ENCODE data around the gene PFDN5.

The PFDN5 gene

DNA sequence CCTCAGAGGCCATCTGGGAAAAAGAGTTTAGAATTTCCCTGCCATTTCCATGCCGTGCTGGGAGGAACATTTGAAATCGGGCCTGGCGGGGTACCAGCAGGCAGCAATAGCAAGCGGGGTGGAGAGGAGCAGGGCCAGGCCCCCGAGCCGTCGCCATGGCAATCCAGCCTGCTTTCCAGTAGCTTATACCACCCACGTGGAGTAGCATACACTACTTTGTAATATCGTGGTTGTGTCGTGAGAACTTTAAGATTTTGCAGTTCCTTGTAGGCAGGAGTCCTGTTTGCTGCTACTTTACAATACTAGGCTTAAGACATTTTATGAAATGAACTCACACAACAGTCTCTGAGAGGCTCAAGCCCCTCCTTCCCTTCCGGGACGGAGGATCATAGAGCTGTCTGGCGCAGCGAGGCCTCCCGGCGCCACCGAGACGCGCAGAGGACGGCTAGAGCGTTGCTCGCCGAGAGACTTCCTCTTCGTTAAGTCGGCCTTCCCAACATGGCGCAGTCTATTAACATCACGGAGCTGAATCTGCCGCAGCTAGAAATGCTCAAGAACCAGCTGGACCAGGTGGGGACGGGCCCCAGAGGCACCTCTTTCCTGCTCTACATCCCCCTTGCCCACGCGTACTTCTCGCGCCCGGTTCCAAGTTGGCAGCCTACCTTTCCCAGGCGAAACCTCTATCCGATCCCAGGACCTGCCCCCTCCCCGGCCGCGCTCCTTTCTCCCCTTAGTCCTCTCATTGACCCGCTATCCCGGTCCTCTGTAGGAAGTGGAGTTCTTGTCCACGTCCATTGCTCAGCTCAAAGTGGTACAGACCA is at the start of gene PFDN5:
Gene PFDN5, plus strand, starts transcription at position 473 of the 821 bp plus-strand sequence. Its CDS starts 26 bp downstream, at position 499.
- peak; percentile 73 to 92 (median 83) for DNase-seq

GRCh38 chr12:53251477-53252348 is 43.6 kb upstream of the PFDN5 start:
- DNase-seq = peak; percentile 55 to 75 (median 72)

DNA sequence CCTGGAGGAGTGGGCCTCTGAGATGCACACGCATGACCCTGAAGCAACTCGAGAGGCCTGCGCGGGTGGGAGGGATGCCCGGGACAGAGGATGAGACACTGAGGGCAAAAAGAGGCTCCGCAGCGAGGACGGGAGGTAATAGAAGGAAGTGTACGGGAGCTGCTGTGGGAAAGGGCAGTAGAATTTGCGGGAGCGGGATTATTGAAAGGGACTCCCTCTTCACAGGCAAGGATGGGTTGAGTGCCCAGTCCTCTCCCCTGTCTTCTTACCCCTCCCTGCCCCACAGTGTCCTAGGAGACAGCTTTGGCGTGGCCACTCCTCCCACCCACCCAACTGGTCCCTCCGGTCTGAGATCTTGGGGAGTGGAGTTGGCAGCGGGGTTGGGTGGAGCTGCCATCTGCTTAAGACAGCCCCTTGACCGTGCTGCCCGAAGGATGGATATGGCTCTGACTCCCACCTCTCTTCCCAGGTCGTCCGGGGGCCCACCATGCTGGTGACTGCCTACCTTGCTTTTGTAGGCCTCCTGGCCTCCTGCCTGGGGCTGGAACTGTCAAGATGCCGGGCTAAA is 42.9 kb upstream of the PFDN5 start:
- no peak for DNase-seq

DNA sequence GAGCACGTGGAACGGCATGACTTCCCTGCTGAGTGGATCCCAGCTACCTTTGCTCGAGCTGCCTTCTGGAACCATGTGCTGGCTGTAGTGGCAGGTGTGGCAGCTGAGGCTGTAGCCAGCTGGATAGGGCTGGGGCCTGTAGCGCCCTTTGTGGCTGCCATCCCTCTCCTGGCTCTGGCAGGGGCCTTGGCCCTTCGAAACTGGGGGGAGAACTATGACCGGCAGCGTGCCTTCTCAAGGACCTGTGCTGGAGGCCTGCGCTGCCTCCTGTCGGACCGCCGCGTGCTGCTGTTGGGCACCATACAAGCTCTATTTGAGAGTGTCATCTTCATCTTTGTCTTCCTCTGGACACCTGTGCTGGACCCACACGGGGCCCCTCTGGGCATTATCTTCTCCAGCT is 42.0 kb upstream of the PFDN5 start:
- DNase-seq = no peak

DNA sequence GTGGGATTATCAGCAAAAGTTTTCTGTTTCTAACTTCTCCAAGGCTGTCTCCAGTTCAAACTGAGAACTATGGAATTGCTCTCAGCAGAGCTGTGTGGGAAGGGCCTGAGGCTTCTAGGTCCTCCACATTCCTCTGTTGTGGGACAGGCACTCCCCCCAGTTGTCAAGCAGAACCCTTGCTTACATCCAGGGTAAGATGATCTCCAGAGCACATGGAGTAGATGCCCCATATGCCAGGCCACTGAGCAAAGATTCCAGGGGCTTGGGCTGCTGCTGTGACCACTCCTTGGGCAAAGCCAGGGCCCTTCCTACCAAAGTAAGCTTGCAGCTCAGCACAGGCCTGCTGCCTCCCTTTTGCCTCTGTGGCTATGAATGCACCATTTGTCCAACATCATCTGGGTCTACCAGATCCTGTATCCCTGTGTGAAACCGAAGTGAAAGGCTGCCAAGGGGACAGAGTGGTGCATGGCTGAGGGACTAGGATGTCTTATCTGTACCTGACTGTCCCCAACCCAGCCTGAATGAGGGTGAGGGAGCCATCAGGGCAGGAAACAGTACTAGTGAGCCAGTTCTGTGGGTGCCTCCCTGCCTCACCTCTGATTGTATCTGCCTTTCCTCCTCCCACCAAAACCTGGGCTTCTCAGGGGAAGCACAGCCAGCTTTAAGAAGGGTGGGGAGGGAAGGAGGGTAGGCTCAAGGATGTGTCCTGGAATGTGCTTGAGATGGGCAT is 40.4 kb upstream of the PFDN5 start:
- no peak for DNase-seq

- DNase-seq = no peak
Measured at GRCh38 chr12:53255996-53256395, 39.3 kb upstream of the PFDN5 start.

- DNase-seq = no peak
Measured at GRCh38 chr12:53258541-53259539, 36.5 kb upstream of the PFDN5 start.

- DNase-seq = no peak
Measured at GRCh38 chr12:53259891-53260290, 35.5 kb upstream of the PFDN5 start.

GRCh38 chr12:53265783-53266182 is 29.6 kb upstream of the PFDN5 start:
- DNase-seq = no peak

DNA sequence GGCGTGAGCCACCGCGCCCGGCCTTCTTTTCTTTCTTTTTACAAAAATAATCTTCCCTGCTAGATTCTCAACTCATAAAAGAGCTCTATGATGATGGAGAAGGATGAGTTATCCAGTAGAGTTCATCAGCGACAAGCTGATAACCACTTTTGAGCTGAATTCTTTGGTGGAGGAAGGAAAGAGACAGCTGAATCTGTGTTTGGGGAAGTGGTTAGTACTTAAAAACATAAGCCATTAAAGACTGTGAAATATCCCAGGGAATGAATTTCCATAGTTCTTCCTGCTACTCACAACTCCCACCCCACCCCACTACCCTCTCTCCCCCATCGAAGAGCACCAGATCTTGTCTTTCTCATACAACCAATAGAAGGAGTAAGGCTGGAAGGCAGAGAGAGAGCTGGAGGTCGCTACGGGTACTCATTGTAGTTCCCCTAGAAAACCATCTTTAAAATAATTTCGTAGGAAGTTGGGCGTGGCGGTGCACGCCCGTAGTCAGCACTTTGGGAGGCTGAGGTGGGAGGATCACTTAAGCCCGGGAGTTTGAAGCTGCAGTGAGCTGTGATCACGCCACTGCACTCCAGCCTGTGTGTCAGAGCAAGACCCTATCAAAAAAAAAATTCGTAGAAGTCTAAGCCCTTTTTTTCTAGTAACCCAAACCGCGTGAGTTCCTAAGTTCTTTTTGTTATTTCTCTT is 27.9 kb upstream of the PFDN5 start:
- DNase-seq = peak in 1 of 6 experiments; percentile 24

GRCh38 chr12:53267999-53268629 is 27.2 kb upstream of the PFDN5 start, which contains the start of gene ESPL1:
Gene ESPL1, plus strand, starts transcription at chr12:53268299. Its CDS starts 468 bp downstream, at chr12:53268767.
- DNase-seq = peak; percentile 37 to 85 (median 78)

DNA sequence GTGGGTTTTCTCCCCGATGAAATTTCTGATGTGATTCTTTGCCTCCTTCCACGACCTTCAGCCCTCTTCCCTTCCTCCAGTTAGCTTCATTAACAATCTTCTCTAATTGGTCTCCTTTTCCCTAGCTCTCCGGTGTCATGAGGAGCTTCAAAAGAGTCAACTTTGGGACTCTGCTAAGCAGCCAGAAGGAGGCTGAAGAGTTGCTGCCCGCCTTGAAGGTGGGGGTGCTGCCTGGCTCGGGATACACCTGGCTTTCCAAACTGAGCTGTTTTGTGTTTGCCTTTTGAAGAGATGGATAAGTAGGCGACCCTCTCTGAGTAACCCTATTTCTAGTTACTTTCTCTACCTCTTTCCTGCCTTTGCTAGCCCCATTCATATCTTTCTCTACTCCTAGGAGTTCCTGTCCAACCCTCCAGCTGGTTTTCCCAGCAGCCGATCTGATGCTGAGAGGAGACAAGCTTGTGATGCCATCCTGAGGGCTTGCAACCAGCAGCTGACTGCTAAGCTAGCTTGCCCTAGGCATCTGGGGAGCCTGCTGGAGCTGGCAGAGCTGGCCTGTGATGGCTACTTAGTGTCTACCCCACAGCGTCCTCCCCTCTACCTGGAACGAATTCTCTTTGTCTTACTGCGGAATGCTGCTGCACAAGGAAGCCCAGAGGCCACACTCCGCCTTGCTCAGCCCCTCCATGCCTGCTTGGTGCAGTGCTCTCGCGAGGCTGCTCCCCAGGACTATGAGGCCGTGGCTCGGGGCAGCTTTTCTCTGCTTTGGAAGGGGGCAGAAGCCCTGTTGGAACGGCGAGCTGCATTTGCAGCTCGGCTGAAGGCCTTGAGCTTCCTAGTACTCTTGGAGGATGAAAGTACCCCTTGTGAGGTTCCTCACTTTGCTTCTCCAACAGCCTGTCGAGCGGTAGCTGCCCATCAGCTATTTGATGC is 26.4 kb upstream of the PFDN5 start:
- DNase-seq = peak in 1 of 6 experiments; percentile 37

GRCh38 chr12:53274445-53274844 is 20.9 kb upstream of the PFDN5 start:
- no peak for DNase-seq

- DNase-seq = no peak
Measured at GRCh38 chr12:53276511-53276910, 18.8 kb upstream of the PFDN5 start.

GRCh38 chr12:53277981-53278380 is 17.4 kb upstream of the PFDN5 start:
- no peak for DNase-seq

GRCh38 chr12:53279283-53279869 is 16.0 kb upstream of the PFDN5 start:
- no peak for DNase-seq

DNA sequence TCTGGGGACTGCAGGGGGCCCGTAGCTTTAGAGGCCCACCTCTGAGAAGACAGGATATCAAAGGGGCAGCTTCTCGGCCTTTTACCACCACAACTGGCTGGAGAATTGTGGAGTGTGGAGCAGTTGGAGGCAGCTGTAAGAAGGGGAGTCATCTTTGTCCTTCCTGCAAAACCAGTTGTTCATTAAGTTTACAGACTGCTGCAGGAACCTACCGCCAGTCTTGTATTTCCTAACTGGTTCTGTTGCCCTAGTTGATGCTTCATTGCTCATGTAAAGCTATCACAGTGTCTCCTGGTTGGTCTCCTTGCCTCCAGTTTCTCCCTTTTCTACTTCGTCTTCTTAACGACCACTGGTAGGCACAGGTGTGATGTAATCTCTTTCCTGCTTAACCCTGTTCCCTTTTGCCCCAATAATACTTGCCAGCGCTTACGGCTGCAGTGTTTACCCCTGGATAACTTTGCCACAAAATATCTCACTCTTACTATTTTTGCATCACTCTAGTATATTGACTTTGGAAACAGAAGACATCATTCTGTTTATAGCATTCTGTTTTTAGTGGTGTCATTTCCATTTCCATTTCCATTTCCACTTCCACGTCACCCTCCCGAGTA is 15.3 kb upstream of the PFDN5 start:
- no peak for DNase-seq

DNA sequence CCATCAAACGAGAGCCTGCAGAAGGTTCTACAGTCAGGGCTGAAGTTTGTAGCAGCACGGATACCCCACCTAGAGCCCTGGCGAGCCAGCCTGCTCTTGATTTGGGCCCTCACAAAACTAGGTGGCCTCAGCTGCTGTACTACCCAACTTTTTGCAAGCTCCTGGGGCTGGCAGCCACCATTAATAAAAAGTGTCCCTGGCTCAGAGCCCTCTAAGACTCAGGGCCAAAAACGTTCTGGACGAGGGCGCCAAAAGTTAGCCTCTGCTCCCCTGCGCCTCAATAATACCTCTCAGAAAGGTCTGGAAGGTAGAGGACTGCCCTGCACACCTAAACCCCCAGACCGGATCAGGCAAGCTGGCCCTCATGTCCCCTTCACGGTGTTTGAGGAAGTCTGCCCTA is 8.9 kb upstream of the PFDN5 start:
- no peak for DNase-seq

All from stimulated activated naive CD4-positive, alpha-beta T cell (primary cell).